ENCODE measurements around the gene ZNF432.

- TF ChIP-seq CTCF (conservative IDR thresholded peaks at IDR 0.05) = no peak
- no peak for TF ChIP-seq ZFX (IDR thresholded peaks at IDR 0.05)
Observed at GRCh38 chr19:52020506-52020905, 28.1 kb downstream of the ZNF432 start.
